ENCODE measurements around the gene MAD2L1.
"Not testable (repeated sequence)": the region's sequence is repeated elsewhere in the genome, so short reads cannot be mapped to it uniquely, and the experiment has no call there.

- TF ChIP-seq ATF2 (tag by site-specific recombination; IDR thresholded peaks at IDR 0.05; ENCODE audit: low read depth); ZNF169 (tag by site-specific recombination; IDR thresholded peaks at IDR 0.05); IKZF3 (tag by site-specific recombination; IDR thresholded peaks at IDR 0.05); PRDM4 (tag by site-specific recombination; IDR thresholded peaks at IDR 0.05); ZNF404 (tag by site-specific recombination; IDR thresholded peaks at IDR 0.05); ZNF621 (tag by site-specific recombination; IDR thresholded peaks at IDR 0.05); ZNF768 (tag by site-specific recombination; IDR thresholded peaks at IDR 0.05); ZNF426 (tag by site-specific recombination; IDR thresholded peaks at IDR 0.05); BCL11A (tag by site-specific recombination; IDR thresholded peaks at IDR 0.05; ENCODE audit: low read depth); TCF7L2 (IDR thresholded peaks at IDR 0.05; ENCODE audit: borderline replicate concordance, low read depth, low read length); ZNF175 (tag by site-specific recombination; IDR thresholded peaks at IDR 0.05); ZNF350 (tag by site-specific recombination; IDR thresholded peaks at IDR 0.05); YY1 (tag by site-specific recombination; IDR thresholded peaks at IDR 0.05); GLI4 (tag by site-specific recombination; IDR thresholded peaks at IDR 0.05): not testable (repeated sequence)
Observed at GRCh38 chr4:120088066-120088465, 21.4 kb upstream of the MAD2L1 start.
